GM12878 (cell line): ENCODE results near the gene PPP6R2. TPM values are rescaled to one million over a fixed set of nuclear protein-coding genes. Genes with fewer than 3 reads are reported as not detected.

Experiments used
- ATAC-seq: fragments of 200-7000 bp; cut with Tn5 transposase; 3 replicates; pipeline ENCODE4 v1.9.1; 2020; ENCODE audit warnings: mild to moderate bottlenecking, moderate library complexity
- BruUV-seq: library from RNA; stranded (reverse); fragments of 400-500 nt; replicated peaks from 2 replicates; lab custom pipeline; 2021; lab: Mats Ljungman, UMichigan
- CTCF ChIA-PET: fragments of 300-600 bp; sonication (Branson Sonifier 250); formaldehyde crosslinking; extraction: SDS; loops from one replicate; lab custom pipeline; 2021; ENCODE audit warnings: inconsistent platforms; lab: Yijun Ruan, JAX
- POLR2A ChIA-PET: fragments of 350-600 bp; formaldehyde crosslinking; extraction: SDS; loops from one replicate; lab custom pipeline; 2021; ENCODE audit warnings: inconsistent platforms; lab: Charles Lee
- RAD21 ChIA-PET: fragments of 300-600 bp; sonication (Branson Sonifier 250); formaldehyde crosslinking; loops from one replicate; lab custom pipeline; 2023; ENCODE audit warnings: antibody characterized with exemption; ENCODE audit not compliant: unreplicated experiment; lab: Charles Lee
- SMC1A ChIA-PET: fragments of 300-600 bp; sonication (Branson Sonifier 250); formaldehyde crosslinking; loops from one replicate; lab custom pipeline; 2023; ENCODE audit not compliant: unreplicated experiment, uncharacterized antibody; lab: Charles Lee
- DNase-seq: peaks from one replicate; pipeline ENCODE4 v3.0.0-alpha.2; 2011; ENCODE audit warnings: low read depth, low spot score
- FAIRE-seq: peaks from 3 replicates; lab custom pipeline; 2011; peaks lifted over from hg19 to GRCh38; lab: Jason Lieb, UNC
- H2AFZ ChIP-seq: 2 replicates; pipeline ENCODE4 v1.6.0; 2011; ENCODE audit warnings: low read depth, low read length, control low read depth; ENCODE audit not compliant: control insufficient read depth
- H3K27ac ChIP-seq: 2 replicates; pipeline ENCODE4 v1.5.1; 2011; ENCODE audit warnings: control low read depth; ENCODE audit not compliant: control insufficient read depth, insufficient read depth
- H3K27me3 ChIP-seq, 2 experiments: replicated peaks in 1 of 2; 2 replicates each; pipeline versions ENCODE4 v1.6.0 to v1.6.1; 2011; ENCODE audit warnings: low read length in 1 of 2; ENCODE audit not compliant: control insufficient read depth in 2 of 2, insufficient read depth in 2 of 2
- H3K36me3 ChIP-seq, 2 experiments: 2 replicates each; pipeline ENCODE4 v1.5.1; 2011; ENCODE audit warnings: low read length in 1 of 2; ENCODE audit not compliant: control insufficient read depth in 2 of 2, insufficient read depth in 2 of 2
- H3K4me1 ChIP-seq: 2 replicates; pipeline ENCODE4 v1.6.1; 2011; ENCODE audit warnings: mild to moderate bottlenecking, low read length, moderate library complexity, mixed read lengths; ENCODE audit not compliant: control insufficient read depth, insufficient read depth
- H3K4me2 ChIP-seq: 2 replicates; pipeline ENCODE4 v1.6.0; 2011; ENCODE audit warnings: control low read depth; ENCODE audit not compliant: control insufficient read depth, insufficient read depth
- H3K4me3 ChIP-seq: fragments of 200-600 bp; sonication (generic); 2 replicates; pipeline ENCODE4 v1.5.1; 2016
- H3K79me2 ChIP-seq: 2 replicates; pipeline ENCODE4 v1.6.0; 2011; ENCODE audit warnings: low read length; ENCODE audit not compliant: control insufficient read depth, insufficient read depth
- H3K9ac ChIP-seq: 2 replicates; pipeline ENCODE4 v1.8.0; 2011; ENCODE audit warnings: low read length, control low read depth, mixed read lengths; ENCODE audit not compliant: control insufficient read depth, insufficient read depth
- H3K9me3 ChIP-seq: replicated peaks from 3 replicates; pipeline ENCODE4 v1.5.1; 2011; ENCODE audit warnings: mild to moderate bottlenecking, low read length; ENCODE audit not compliant: control insufficient read depth, insufficient read depth
- H4K20me1 ChIP-seq: 2 replicates; pipeline ENCODE4 v1.6.0; 2011; ENCODE audit not compliant: control insufficient read depth, insufficient read depth
- IRF5 ChIP-seq: fragments of 450-650 bp; IDR thresholded peaks from 2 replicates; pipeline ENCODE4 v1.6.1; 2017; ENCODE audit warnings: borderline replicate concordance
- NFYB ChIP-seq: IDR thresholded peaks from 2 replicates; pipeline ENCODE4 v1.6.1; 2011; ENCODE audit warnings: low read depth, mild to moderate bottlenecking, low read length, improper control_type of control experiment, moderate library complexity; ENCODE audit not compliant: insufficient read depth
- RB1 ChIP-seq: fragments of 450-650 bp; formaldehyde crosslinking; IDR thresholded peaks from 2 replicates; pipeline ENCODE4 v1.6.1; 2017; ENCODE audit warnings: mild to moderate bottlenecking, borderline replicate concordance
- RUNX3 ChIP-seq: IDR thresholded peaks from 2 replicates; pipeline ENCODE4 v1.6.1; 2012; ENCODE audit warnings: low read length, inconsistent platforms
- SIX5 ChIP-seq: IDR thresholded peaks from 2 replicates; pipeline ENCODE4 v1.6.1; 2011; ENCODE audit warnings: mild to moderate bottlenecking, low read depth, low read length, moderate library complexity; ENCODE audit not compliant: severe bottlenecking
- WGBS: methylation state at CpG from one replicate; pipeline ENCODE4 v1.1.6; 2016; ENCODE audit warnings: low lambda C conversion rate; ENCODE audit not compliant: insufficient replicate concordance, insufficient coverage; ENCODE audit errors: missing lambda C conversion rate; 5-methylcytosine and 5-hydroxymethylcytosine counted together
- in situ Hi-C: fragments of 300-500 bp; cut with MboI; formaldehyde crosslinking; loops from 9 replicates; pipeline ENCODE4 v1.14.3; 2018; ENCODE audit warnings: mixed read lengths
- intact Hi-C: fragments of 100-400 bp; cut with micrococcal nuclease; formaldehyde crosslinking; loops from one replicate; pipeline ENCODE4 v1.14.2; 2022; ENCODE audit not compliant: unreplicated experiment
- polyA plus RNA-seq, 11 experiments: library from polyadenylated mRNA; depleted of rRNA in 4 of 11; unstranded in 6 of 11; stranded (reverse) in 5 of 11; fragments of >200 nt; fragmentation: Nextera tagmentation in 4 of 11; fragmentation: Illumina TruSeq in 1 of 11; extraction: Ambion mirVana in 4 of 11; extraction: Trizol in 1 of 11; gene quantifications; 1 replicate in 1 of 11; 2 replicates in 10 of 11; pipeline versions ENCODE4 v1.2.1 to v1.2.3, GENCODE V29; 2011 to 2016; ENCODE audit warnings: inconsistent platforms in 2 of 11, missing spikeins in 2 of 11, low read depth in 1 of 11
- total RNA-seq, 4 experiments: library from RNA; depleted of rRNA in 3 of 4; stranded (reverse); fragments of >200 nt in 3 of 4; fragmentation: Illumina TruSeq in 1 of 4; extraction: Trizol in 1 of 4; gene quantifications; 2 replicates each; pipeline versions ENCODE4 v1.2.1 to v1.2.3, GENCODE V29; 2013 to 2021
- TF ChIP-seq, protein P1 (sequence below): fragments of 450-650 bp; IDR thresholded peaks from 2 replicates; pipeline ENCODE4 v1.6.1; 2016; ENCODE audit warnings: mild to moderate bottlenecking
- TF ChIP-seq, protein P2 (sequence below): fragments of 450-650 bp; IDR thresholded peaks from 2 replicates; pipeline ENCODE4 v1.6.1; 2017; ENCODE audit warnings: mild to moderate bottlenecking, moderate library complexity

The PPP6R2 gene
- total and polyA plus RNA-seq, 10 of the 15 experiments (the other 5 are each of a cell fraction or from before 2014, with no cell fraction given) = 0.29 to 52.6 (median 25.4) TPM

GRCh38 chr22:50361688-50362087, 18.6 kb downstream of the PPP6R2 start:
- H3K27ac ChIP-seq = no peak overlapping the region
- no peak overlapping the region for H2AFZ ChIP-seq
- ChIA-PET SMC1A (no interaction called here), RAD21 (no interaction called here), CTCF (interaction anchor here (1.1 to 2.5 kb wide), 2 partner anchors 20 to 123 kb away, joined by 3 to 9 read pairs; no protein-coding TSS in a partner anchor), POLR2A (no interaction called here)
- no peaks in the 10 kb centered on the region; the same call in none of the 2 replicates for H4K20me1 ChIP-seq
- in situ Hi-C loops (no loop called here), intact Hi-C loops (no loop called here)
- ATAC-seq (no peak), DNase-seq (no peak), FAIRE-seq (no peak)
- 3% methylated on average over 5 of the region's 5 CpGs for WGBS
- H3K4me2 ChIP-seq = no peak overlapping the region
- BruUV-seq = no TSS peak
- H3K9me3 ChIP-seq = no peaks in the 10 kb centered on the region
- TF ChIP-seq, protein P1, sequence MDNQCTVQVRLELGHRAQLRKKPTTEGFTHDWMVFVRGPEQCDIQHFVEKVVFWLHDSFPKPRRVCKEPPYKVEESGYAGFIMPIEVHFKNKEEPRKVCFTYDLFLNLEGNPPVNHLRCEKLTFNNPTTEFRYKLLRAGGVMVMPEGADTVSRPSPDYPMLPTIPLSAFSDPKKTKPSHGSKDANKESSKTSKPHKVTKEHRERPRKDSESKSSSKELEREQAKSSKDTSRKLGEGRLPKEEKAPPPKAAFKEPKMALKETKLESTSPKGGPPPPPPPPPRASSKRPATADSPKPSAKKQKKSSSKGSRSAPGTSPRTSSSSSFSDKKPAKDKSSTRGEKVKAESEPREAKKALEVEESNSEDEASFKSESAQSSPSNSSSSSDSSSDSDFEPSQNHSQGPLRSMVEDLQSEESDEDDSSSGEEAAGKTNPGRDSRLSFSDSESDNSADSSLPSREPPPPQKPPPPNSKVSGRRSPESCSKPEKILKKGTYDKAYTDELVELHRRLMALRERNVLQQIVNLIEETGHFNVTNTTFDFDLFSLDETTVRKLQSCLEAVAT = no peak
- peak; percentile 70 for TF ChIP-seq RUNX3
- H3K79me2 ChIP-seq = peaks cover 17% of the 10 kb centered on the region
- H3K36me3 ChIP-seq = peaks cover 2 to 7% of the 10 kb centered on the region in 2 experiments; a peak in 3 of 4 replicates
- H3K4me3 ChIP-seq = no peak overlapping the region
- no peak overlapping the region for H3K9ac ChIP-seq
- no peaks in the 10 kb centered on the region for H3K27me3 ChIP-seq
- no peaks in the 10 kb centered on the region for H3K4me1 ChIP-seq

- no peaks in the 10 kb centered on the region; the same call in none of the 2 replicates for H4K20me1 ChIP-seq
- H3K4me2 ChIP-seq = no peak overlapping the region
- TF ChIP-seq NFYB = no peak
- TF ChIP-seq, protein P2, sequence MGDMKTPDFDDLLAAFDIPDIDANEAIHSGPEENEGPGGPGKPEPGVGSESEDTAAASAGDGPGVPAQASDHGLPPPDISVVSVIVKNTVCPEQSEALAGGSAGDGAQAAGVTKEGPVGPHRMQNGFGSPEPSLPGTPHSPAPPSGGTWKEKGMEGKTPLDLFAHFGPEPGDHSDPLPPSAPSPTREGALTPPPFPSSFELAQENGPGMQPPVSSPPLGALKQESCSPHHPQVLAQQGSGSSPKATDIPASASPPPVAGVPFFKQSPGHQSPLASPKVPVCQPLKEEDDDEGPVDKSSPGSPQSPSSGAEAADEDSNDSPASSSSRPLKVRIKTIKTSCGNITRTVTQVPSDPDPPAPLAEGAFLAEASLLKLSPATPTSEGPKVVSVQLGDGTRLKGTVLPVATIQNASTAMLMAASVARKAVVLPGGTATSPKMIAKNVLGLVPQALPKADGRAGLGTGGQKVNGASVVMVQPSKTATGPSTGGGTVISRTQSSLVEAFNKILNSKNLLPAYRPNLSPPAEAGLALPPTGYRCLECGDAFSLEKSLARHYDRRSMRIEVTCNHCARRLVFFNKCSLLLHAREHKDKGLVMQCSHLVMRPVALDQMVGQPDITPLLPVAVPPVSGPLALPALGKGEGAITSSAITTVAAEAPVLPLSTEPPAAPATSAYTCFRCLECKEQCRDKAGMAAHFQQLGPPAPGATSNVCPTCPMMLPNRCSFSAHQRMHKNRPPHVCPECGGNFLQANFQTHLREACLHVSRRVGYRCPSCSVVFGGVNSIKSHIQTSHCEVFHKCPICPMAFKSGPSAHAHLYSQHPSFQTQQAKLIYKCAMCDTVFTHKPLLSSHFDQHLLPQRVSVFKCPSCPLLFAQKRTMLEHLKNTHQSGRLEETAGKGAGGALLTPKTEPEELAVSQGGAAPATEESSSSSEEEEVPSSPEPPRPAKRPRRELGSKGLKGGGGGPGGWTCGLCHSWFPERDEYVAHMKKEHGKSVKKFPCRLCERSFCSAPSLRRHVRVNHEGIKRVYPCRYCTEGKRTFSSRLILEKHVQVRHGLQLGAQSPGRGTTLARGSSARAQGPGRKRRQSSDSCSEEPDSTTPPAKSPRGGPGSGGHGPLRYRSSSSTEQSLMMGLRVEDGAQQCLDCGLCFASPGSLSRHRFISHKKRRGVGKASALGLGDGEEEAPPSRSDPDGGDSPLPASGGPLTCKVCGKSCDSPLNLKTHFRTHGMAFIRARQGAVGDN = no peak
- no peak for TF ChIP-seq IRF5
- no peak for TF ChIP-seq SIX5
- no peak for TF ChIP-seq RB1
Observed at GRCh38 chr22:50363166-50363802, 20.2 kb downstream of the PPP6R2 start.

More at GRCh38 chr22:50363166-50363802, 20.2 kb downstream of the PPP6R2 start:
- Histone ChIP-seq H3K4me3 (no peak overlapping the region), H2AFZ (no peak overlapping the region), H3K36me3 (peaks cover 4 to 7% of the 10 kb centered on the region in 2 experiments), H3K27ac (no peak overlapping the region), H3K4me1 (no peaks in the 10 kb centered on the region), H3K9me3 (no peaks in the 10 kb centered on the region), H3K9ac (no peak overlapping the region), H3K79me2 (peaks cover 17% of the 10 kb centered on the region), H3K27me3 (no peaks in the 10 kb centered on the region)
- in situ Hi-C loops (no loop called here), intact Hi-C loops (no loop called here)
- POLR2A ChIA-PET = no interaction called here
- BruUV-seq = no TSS peak
- 97% methylated on average over 8 of the region's 8 CpGs for WGBS
- ATAC-seq = no peak
- SMC1A ChIA-PET = no interaction called here
- no peak for FAIRE-seq
- RAD21 ChIA-PET = no interaction called here
- no peak for DNase-seq
- CTCF ChIA-PET = no interaction called here
